ENCODE results near the gene HTT.

- TF ChIP-seq POLR2A (IDR thresholded peaks at IDR 0.05) (no peak), CTCF (IDR thresholded peaks at IDR 0.05) (no peak)
Observed at GRCh38 chr4:3241898-3242524, 167.5 kb downstream of the HTT start.
